Kidney glomerular epithelial cell (primary cell): ENCODE data around the gene WDR19.

Experiments used
- DNase-seq: peaks from one replicate; lab custom pipeline; 2025; lab: John Stamatoyannopoulos, UW

The WDR19 gene

GRCh38 chr4:39303871-39304270 is 121.5 kb downstream of the WDR19 start:
- DNase-seq, result no peak

GRCh38 chr4:39304651-39305050 is 122.3 kb downstream of the WDR19 start:
- DNase-seq, result no peak

GRCh38 chr4:39305912-39306677 is 123.8 kb downstream of the WDR19 start:
- no peak for DNase-seq

- DNase-seq, result no peak
Measured at GRCh38 chr4:39308611-39309010, 126.3 kb downstream of the WDR19 start.

- no peak for DNase-seq
Measured at GRCh38 chr4:39312816-39313215, 130.5 kb downstream of the WDR19 start.

- DNase-seq, result peak; percentile 90
Measured at GRCh38 chr4:39319676-39320075, 137.3 kb downstream of the WDR19 start.

- peak; percentile 26 for DNase-seq
Measured at GRCh38 chr4:39320381-39321115, 138.2 kb downstream of the WDR19 start.

GRCh38 chr4:39323821-39324220 is 141.5 kb downstream of the WDR19 start:
- no peak for DNase-seq

GRCh38 chr4:39324446-39324845 is 142.1 kb downstream of the WDR19 start:
- no peak for DNase-seq

GRCh38 chr4:39324897-39325613 is 142.7 kb downstream of the WDR19 start:
- peak; percentile 12 for DNase-seq

GRCh38 chr4:39326468-39326977 is 144.2 kb downstream of the WDR19 start:
- DNase-seq, result no peak

GRCh38 chr4:39330353-39330752 is 148.0 kb downstream of the WDR19 start:
- no peak for DNase-seq

GRCh38 chr4:39331191-39331590 is 148.9 kb downstream of the WDR19 start:
- no peak for DNase-seq
